H1 (cell line): ENCODE results near the gene ZNF536.

Source experiments
- KDM1A ChIP-seq: fragments of 200-600, 300-600 bp; sonication (generic); IDR thresholded peaks from 2 replicates; pipeline ENCODE4 v1.7.1; 2016; ENCODE audit warnings: mild to moderate bottlenecking, low read length, borderline replicate concordance
- POLR2A ChIP-seq, 2 experiments: IDR thresholded peaks; 1 replicate in 1 of 2; 2 replicates in 1 of 2; pipeline ENCODE4 v1.6.1; 2011; ENCODE audit warnings: low read depth in 2 of 2, low read length in 2 of 2, mild to moderate bottlenecking in 2 of 2; ENCODE audit errors: control extremely low read depth in 1 of 2
- POLR2AphosphoS5 ChIP-seq: IDR thresholded peaks from 2 replicates; pipeline ENCODE4 v1.6.1; 2011; ENCODE audit warnings: low read depth, low read length
- TAF7 ChIP-seq: optimal IDR thresholded peaks from 2 replicates; pipeline ENCODE3; 2011; ENCODE audit warnings: low read depth, mild to moderate bottlenecking, inconsistent platforms, low read length, moderate library complexity, borderline replicate concordance
- TF ChIP-seq, protein P1 (sequence below), 3 experiments: IDR thresholded peaks; 1 replicate in 2 of 3; 2 replicates in 1 of 3; pipeline versions ENCODE4 v1.5.1 to v1.6.1; 2011; ENCODE audit warnings: low read length in 3 of 3, mild to moderate bottlenecking in 3 of 3, inconsistent platforms in 2 of 3, low read depth in 1 of 3, moderate library complexity in 1 of 3; ENCODE audit not compliant: insufficient read depth in 1 of 3; ENCODE audit errors: control extremely low read depth in 1 of 3

DNA sequence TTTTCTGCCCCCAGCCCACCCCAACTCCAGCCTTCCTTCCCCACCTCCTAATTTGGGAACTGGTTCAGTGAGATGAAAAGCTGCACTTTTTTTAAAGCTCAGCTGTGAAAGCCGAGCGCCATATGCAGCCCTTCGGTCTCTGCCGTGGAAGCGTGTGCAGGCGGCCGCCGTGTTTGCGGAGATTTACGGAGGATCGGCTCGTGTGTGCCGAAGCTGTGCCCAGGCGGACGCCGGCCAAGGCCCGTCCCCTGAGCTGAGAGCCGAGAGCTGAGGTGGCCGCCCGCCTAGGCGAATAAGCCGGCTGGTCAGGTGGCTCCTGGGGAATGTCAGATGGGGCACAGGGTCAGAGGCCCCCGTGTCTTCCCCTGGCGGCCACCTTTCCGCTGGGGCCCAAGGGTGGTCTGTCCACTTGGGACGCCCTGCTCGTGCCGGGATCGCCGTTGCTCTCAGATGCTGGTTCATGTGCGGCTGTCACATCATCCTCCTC, 78.7 kb downstream of the ZNF536 start:
- TF ChIP-seq KDM1A (no peak), POLR2A (IDR thresholded peaks at IDR 0.05; ENCODE audit: control extremely low read depth in 1 of 2, low read depth in 2 of 2, low read length in 2 of 2) (no peak), POLR2AphosphoS5 (no peak), TAF7 (no peak)
- TF ChIP-seq, protein P1, sequence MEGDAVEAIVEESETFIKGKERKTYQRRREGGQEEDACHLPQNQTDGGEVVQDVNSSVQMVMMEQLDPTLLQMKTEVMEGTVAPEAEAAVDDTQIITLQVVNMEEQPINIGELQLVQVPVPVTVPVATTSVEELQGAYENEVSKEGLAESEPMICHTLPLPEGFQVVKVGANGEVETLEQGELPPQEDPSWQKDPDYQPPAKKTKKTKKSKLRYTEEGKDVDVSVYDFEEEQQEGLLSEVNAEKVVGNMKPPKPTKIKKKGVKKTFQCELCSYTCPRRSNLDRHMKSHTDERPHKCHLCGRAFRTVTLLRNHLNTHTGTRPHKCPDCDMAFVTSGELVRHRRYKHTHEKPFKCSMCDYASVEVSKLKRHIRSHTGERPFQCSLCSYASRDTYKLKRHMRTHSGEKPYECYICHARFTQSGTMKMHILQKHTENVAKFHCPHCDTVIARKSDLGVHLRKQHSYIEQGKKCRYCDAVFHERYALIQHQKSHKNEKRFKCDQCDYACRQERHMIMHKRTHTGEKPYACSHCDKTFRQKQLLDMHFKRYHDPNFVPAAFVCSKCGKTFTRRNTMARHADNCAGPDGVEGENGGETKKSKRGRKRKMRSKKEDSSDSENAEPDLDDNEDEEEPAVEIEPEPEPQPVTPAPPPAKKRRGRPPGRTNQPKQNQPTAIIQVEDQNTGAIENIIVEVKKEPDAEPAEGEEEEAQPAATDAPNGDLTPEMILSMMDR (IDR thresholded peaks at IDR 0.05; ENCODE audit: control extremely low read depth in 1 of 3, insufficient read depth in 1 of 3, low read depth in 1 of 3, low read length in 3 of 3) = no peak
